DMS79 treated with DMSO at 0.1 percent for 48 hours (cell line): Measurements from ENCODE around the gene TBCD.

Experiments
- DNase-seq: peaks from one replicate; lab custom pipeline; 2025; lab: John Stamatoyannopoulos, UW

TBCD gene

GRCh38 chr17:82907797-82908542 lies 156.1 kb downstream of the TBCD start:
- DNase-seq = no peak

- no peak for DNase-seq
These were observed 156.8 kb downstream of the TBCD start for GRCh38 chr17:82908543-82909160.

- DNase-seq = no peak
These were observed 157.5 kb downstream of the TBCD start for GRCh38 chr17:82909322-82909904.

- DNase-seq = no peak
These were observed 158.2 kb downstream of the TBCD start for GRCh38 chr17:82910041-82910481.

- DNase-seq = no peak
These were observed 158.9 kb downstream of the TBCD start for GRCh38 chr17:82910770-82911169.

- no peak for DNase-seq
These were observed 160.0 kb downstream of the TBCD start for GRCh38 chr17:82911822-82912221.

GRCh38 chr17:82912484-82913089 lies 160.7 kb downstream of the TBCD start:
- DNase-seq = no peak

GRCh38 chr17:82913304-82914043 lies 161.6 kb downstream of the TBCD start:
- no peak for DNase-seq

- DNase-seq = no peak
These were observed 162.5 kb downstream of the TBCD start for GRCh38 chr17:82914375-82914774.

- no peak for DNase-seq
These were observed 163.3 kb downstream of the TBCD start for GRCh38 chr17:82915010-82915756.

GRCh38 chr17:82915757-82916027 lies 163.8 kb downstream of the TBCD start:
- no peak for DNase-seq

GRCh38 chr17:82917699-82918345 lies 166.0 kb downstream of the TBCD start:
- DNase-seq = no peak

- no peak for DNase-seq
These were observed 166.6 kb downstream of the TBCD start for GRCh38 chr17:82918508-82918907.

- DNase-seq = no peak
These were observed 168.3 kb downstream of the TBCD start for GRCh38 chr17:82920150-82920549.

GRCh38 chr17:82920715-82921114 lies 168.8 kb downstream of the TBCD start:
- no peak for DNase-seq

- no peak for DNase-seq
These were observed 169.6 kb downstream of the TBCD start for GRCh38 chr17:82921426-82921825.

GRCh38 chr17:82922646-82923045 lies 170.8 kb downstream of the TBCD start:
- no peak for DNase-seq

- peak; percentile 8 for DNase-seq
These were observed 171.7 kb downstream of the TBCD start for GRCh38 chr17:82923366-82924113.

GRCh38 chr17:82924214-82924613 lies 172.3 kb downstream of the TBCD start:
- DNase-seq = no peak

- no peak for DNase-seq
These were observed 172.9 kb downstream of the TBCD start for GRCh38 chr17:82924812-82925211.
